ENCODE data around the gene ENAH.

Gene ENAH

DNA sequence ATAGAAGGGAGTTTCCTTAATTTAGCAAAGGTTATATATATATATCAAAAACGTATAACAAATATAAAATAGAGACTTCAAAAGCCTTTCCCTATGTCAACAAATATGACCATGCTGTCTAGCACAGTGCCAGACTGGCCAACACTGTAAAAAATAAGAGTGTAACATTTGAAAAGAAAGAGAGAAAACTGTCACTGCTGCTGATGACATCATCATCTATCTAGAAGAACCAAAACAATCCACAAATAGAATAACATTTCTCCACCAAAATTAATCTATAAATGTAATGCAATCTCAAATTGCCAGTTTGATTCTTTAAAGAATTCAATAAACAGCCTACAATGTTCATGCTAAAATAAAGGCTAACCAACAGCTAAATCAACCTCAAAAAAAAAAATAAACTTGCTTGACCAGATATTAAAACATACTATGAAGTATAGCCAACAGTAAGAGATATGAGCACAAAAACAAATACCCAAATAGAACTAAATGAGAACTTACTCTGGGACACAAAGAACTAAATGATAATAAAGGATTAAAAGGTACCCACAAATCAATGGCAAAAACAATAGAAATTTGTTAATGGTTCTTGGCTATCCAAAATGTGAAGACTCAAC, 50.2 kb downstream of the ENAH start:
- DNase-seq (ENCODE audit: low read depth), result no peak

DNA sequence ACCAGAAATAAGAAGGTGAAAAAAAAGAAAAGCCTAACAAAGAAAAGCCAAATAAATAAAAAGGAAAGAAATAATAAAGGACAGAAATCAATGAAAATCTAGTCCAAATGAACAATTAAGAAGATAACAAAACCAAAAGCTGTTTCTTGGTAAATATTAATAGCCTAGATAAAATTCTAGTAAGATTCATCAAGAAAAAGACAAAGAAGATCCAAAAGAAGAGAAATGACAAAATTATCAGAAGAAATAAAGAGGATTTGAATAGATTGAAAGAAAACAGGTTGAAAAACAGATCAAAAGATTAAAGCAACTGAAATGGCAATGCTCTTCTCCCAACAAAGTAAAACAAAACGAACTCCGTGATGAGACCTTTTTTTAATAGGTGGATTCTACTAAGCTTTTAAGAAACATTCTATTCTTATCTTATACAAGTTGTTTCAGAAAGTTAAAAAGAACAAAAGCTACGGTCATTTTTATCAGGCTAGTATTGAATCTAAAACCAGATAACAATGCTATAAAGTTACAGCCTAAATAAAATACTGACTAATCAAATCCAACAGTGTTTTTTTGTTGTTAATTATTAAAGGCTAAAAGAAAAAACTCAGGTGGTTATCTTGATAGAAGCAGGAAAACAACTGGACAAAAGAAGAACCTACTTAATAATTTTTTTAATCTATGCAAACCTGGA, 50.9 kb downstream of the ENAH start:
- no peak for DNase-seq (ENCODE audit: low read depth)

DNA sequence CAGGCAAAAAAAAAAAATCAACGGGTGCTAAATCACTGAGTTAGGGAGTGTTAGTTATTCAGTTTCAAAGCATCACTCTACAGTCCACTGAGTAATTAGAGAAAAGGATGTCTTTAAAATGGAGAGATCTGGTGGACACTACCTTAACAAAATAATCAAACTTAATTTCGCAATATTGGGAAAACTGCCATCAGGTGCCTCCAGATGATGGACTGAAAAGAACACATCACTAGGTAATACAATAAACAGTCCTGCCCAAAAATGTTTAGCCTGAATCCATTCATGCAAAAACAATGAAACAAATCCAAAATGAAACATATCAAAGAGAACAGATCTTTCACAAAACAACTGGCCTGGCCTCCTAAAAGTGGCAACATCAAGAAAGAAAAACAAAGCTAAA, 54.1 kb downstream of the ENAH start:
- no peak for DNase-seq (ENCODE audit: low read depth)

DNA sequence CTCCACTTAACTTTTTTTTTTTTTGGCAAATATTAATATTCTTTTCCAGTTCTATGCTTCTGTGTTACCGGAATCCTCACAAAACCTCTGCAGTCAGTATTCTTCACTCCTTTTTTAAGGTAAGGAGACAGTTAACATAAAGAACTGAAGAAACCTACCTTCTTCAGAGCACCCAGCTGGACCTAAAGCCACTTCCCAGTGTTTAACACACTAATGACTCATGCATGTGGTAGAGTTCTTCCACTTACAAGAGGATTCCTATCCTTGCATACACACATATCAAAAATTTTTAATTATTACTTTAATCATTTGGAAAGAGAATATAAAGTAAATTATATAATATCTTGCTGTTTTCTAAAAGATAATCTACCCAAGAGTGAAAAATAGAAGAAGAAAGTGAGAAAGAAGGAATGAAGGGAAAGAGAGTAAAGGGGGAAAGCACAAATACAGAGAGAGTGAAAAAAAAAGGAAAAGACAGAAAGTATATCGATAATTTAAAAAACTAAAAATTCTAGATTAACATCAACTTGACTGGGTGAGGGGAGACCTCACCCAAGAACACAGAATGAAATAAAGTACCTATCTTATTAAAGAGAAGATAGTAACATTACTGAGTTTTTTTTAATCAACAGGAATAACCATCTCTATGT, 54.9 kb downstream of the ENAH start:
- no peak for DNase-seq (ENCODE audit: low read depth)

DNA sequence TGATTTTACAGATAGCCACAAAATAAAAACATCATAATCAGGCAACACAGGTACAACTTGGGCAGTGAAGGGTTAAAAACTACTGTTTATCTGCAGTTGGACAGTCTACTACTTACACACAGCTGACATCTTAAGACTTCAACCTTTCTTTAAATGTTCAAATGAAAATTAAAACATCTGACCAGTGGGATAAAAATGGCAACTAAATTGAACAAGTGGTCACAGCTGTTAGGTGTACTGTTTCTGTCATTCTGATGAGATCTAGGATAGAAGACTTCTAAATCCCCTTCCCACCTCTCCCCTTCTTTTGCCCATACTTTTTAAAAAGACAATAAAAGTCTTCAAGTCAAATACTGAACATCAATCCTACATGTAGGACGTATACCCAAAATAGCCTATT, 56.2 kb downstream of the ENAH start:
- DNase-seq (ENCODE audit: low read depth), result no peak

DNA sequence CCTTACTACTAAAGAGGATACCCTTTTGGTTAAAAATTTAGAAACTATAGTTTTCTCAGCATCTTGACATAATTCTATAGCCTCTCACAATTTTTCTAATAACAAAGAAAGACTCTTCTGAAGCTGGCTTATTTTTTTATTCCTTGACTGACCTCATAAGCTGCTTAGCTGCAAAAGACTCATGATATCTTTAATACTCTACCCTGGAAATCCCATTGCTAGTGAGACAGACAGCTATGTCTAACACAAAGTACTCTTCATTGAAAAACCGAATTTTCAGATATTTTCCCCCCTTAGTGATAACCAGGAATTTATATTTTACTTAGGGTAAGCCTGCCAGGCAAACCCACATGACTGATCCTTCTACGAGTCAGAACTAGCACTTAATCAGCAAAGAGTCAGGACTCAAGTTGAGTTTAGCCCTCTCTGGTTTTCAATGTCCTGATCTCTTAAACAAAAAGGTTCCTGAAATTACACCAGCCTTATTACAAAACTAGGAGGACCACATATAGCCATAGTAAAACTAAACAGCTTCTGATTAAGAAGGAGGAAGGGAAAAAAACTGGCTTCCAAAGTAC, 56.9 kb downstream of the ENAH start:
- DNase-seq (ENCODE audit: low read depth), result no peak

DNA sequence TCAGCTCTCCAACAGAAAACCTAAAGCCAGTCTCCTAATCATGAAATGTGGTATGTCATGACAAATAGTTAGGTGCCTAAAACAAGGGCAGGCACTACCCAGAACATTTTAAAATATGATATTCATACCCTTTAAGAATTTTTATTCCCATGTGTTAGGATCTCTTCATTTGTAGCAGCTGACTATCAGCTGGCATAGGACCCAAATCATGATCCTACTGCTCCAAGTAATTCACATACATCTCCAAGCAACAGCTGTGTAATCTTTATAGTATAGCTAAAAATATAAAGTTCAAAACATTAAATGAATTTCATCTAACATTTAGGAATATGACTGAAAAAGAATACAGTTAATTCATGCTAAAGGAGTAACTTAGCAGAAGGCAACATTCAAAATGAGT, 57.5 kb downstream of the ENAH start:
- DNase-seq (ENCODE audit: low read depth), result no peak

DNA sequence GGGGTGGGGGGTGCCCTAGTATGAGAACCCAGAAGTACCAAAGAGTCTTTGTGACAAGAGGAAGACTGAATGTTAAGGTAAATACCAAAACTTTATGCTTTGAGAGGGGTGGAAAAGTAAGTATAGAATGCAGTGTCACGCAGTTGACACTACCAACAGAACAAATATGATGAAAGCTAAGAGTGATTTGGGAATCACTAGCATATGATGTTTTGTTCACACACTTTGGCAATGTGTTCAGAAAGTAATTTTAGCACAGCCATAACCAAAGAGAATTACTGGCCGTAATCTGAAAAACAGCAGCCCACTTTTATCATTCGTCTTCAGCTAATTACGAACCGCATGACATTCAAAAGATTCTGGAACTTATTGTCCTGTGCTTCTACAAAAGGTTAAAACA, 59.5 kb downstream of the ENAH start:
- no peak for DNase-seq (ENCODE audit: low read depth)

DNA sequence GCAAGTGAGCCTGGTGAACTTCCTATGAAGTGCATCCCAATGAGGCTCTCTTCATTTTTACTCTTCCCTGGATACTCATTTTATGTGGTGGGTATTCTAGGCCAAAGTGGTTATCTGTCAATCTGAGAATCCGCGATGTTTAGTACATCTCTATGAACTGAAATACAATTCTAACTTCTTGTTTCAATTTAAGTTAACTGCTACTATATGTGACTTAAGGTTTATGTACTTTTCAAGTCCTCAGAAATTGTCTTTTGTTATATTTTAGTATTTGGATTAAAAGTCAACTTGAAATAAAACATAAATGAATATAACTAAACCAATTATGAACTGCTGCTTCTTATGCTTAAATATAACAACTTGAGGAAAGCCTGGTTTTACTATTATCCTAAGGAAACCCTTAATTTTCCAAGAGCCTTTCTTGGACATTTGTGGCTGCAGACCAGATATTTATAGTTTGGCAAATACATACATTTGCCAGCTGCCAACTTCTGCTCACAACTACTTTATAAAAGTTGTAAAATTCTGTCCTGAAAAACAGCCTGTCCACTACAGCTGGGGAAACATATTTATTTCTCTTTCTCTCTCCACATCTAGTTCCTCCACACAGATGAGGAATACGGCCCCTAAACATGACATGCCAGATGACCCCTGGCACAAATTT, 60.4 kb downstream of the ENAH start:
- no peak for DNase-seq (ENCODE audit: low read depth)

DNA sequence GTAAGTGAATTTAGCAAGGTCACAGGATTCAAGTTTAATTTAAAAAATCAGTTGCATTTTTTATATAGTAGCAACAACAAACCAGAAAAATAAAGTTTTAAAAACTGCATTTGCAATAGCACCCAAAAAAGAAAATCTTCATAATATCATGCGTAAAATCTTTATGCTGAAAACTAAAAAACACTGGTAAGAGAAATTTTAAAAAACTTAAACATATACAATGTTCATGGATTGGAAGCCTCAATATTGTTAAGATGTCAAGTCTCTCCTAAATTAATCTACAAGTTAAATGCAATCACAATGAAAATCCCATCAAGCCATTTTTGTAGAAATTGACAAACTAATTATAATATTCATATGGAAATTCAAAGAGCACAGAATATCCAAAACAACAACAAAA, 65.6 kb downstream of the ENAH start:
- DNase-seq (ENCODE audit: low read depth), result no peak

DNA sequence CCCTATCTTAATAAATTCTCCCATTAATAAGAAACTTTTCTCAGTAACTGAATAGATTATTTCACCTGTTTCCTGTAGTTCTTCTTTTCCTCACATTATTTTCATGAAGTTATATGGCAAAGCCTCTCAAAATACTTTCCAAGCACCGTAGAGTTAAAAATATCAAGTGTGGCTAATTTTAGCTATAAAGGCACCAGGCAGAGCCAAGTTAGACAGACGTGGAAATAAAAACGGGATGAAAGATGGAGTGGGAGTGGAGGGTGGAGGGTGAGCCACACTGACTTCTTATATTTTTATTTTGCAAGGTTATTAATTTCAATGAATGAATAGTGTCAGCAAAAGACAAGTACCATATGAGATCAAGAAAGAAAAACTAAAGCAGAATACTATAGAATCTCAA, 71.7 kb downstream of the ENAH start:
- DNase-seq (ENCODE audit: low read depth), result no peak

DNA sequence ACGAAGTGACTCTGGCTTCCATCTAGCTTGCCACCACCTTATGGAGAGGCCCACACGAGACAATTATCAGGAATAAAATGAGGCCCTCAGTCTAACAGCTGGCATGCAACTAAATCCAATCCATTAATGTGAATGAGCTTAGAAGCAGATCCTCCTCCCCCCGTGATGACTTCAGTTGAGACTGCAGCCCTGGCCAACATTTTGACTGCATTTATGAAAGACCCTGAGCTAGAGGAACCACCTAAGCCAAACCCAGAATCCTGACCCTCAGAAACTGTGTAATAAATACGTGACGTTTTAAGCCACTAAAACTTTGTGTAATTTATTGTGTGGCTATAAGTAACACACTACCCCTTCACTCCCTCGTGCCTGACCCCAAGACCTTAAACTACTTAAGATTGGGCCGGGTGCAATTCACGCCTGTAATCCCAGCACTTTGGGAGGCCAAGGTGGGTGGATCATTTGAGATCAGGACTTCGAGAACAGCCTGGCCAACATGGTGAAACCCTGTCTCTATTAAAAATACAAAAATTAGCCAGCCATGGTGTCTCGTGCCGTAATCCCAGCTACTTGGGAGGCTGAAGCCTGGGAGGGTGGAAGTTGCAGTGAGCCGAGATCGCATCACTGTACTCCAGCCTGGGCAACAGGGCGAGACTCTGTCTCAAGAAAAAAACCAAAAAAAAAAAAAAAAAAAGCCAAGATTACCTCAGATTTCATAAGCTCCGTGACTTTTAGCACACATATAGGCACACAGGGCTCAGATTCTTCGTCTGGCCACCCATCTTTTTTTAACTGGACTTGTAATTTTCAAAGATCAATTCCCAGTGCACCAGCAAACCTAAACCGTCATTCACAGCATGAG, 72.5 kb downstream of the ENAH start:
- DNase-seq (ENCODE audit: low read depth), result no peak

DNA sequence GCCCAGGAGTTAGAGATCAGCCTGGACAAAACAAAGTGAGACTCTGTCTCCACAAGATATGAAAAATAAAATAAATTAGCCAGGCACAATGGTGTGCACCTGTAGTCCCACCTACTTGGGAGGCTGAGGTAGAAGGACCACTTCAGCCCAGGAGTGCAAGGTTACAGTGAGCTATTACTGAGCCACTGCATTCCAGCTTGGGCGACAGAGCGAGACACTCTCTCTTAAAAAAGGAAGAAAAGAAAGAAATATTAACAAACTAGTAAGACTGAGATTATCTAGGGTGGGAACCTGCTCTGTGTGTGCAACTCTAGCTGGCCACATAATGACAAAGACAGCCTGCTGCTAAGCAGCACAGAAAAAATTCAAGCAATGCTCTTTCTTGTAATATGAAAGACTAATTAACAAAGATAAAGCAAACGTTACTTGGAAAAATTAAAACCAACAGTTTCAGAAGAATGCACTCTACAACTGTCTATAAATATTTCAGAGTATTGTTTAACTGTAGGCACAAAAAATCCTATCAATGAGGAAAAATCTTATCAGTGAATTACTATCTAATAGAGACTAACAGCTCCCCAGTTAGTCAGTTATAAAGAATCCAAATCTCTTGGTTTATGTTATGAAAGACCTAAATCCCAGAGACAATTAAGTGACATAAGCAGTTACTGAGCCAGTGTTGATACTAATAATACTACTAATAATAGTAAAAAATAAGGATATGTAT, 74.5 kb downstream of the ENAH start:
- DNase-seq (ENCODE audit: low read depth), result no peak

DNA sequence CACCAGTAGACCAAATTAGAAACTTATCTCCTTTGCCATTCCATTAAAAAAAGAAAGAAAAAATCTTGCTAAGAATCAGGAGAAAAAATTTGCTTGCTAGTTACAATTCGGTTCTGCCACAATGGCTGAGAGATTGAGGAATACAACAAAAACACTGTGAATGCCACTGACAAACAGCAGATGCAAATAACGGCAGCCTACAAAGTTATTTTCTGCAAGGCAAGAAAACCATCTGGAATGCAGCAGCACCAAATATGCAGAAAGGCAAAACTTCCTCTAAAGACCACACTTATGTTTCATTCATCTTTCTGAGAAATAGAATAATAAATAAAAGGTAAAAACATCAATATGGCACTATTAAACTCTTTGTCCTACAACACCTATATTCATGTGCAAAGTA, 75.7 kb downstream of the ENAH start:
- no peak for DNase-seq (ENCODE audit: low read depth)

DNA sequence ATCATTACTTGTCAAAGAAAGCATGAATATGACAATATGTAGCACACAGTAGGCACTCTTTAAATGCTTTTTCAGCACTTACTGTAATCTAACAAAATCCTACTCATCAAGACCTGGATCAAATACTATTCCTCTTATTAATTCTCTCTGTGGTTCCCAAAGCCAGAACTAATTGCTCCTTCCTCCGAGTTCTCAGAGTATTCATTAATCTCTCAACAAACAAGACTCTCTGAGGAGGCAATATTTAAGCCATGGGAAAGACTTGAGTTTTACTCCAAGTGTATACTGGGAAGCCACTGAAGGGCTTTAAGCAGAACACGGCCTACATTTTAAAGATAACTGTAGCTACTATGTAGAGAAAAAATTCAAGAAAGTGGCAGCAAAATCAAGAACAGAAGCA, 79.7 kb downstream of the ENAH start:
- no peak for DNase-seq (ENCODE audit: low read depth)

DNA sequence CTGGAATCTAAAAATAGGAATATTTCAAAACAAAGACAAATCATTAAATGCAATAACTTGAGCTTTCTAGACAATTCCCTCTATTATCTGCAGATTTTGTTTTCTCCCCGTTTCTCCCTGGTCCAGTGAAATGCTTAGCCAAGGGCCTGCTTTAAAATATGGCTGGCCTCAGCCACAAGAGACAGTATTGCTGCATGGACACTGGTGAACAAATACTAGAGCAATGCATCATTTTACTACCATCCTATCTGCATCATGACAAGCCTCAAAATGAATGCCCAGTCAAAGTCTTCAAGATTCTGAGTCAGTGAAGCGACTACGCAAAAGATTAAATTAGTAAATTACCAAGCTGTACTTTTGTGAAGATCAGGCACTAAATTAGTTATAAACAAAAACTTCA, 80.5 kb downstream of the ENAH start:
- no peak for DNase-seq (ENCODE audit: low read depth)

DNA sequence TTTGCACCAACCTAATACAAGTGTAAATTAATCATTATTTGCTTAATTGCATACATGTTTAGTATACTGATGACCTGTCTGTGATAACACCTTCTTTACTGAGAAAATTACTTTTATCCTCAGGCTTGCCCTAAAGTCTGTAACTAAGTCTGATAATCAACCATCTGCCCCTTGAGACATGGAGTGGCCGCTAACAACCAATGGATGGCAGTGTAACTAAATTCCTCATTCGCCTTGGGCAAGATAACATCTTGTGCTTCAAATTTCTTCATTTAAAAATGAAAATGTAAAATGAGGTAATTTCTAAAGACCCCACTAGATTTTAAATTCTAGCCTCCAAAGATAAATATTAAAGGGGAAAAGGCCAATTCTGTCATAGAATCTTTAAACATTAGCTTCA, 85.1 kb downstream of the ENAH start:
- DNase-seq (ENCODE audit: low read depth), result no peak

DNA sequence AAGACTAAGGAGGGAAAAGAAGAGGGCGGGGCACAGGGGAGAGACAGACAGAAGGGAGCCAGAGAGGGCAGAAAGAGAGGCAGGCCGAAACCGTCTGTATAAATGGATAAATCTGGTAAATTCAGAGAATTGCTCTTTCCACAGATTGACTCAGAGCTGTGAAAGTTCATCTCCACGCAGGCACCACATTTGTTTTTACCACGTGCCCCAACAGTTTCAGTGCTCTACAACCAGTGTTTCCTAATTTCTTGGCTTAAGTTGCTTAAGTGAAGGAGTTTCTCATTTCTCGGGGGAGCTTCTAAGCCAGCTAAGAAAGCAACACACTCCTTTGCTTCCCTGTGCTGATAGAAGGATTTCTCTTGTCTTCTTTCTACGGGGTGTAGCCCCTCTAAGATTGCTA, 87.1 kb downstream of the ENAH start:
- no peak for DNase-seq (ENCODE audit: low read depth)

DNA sequence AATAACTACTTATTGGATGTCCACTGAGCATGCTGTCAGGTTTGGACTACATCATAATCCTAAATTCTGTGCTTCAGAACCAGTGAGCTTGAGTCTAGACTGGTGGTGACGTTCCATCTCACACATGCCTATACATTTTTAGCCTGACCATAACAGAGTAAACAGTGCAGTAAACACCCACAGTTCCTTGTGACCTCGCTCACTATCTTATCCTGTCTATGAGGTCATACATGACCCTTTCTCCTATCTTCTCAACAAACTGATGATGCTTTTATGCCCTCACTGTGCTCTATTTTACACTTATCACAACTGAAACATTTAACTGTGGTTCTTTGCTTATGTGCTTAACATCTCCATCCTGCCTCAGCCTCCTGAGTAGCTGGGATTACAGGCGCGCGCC, 91.2 kb downstream of the ENAH start:
- no peak for DNase-seq (ENCODE audit: low read depth)

DNA sequence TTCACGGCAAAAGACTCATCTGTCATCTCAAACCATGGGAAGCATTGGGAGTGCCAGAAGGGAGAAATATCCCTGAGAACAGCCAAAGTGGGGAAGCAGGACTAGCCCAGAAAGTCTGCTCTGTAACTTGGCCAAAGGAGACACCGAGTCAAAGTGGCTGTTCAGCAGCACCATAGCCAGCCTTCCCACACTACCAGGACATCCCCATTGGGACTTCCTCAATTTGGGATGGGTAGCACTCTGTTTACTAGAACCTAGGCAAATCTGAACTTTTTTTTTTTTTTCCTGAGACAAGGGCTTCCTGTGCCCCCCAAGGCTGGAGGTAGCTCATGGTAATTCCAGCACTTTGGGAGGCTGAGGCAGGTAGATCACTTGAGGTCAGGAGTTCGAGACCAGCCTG, 93.0 kb downstream of the ENAH start:
- no peak for DNase-seq (ENCODE audit: low read depth)

DNA sequence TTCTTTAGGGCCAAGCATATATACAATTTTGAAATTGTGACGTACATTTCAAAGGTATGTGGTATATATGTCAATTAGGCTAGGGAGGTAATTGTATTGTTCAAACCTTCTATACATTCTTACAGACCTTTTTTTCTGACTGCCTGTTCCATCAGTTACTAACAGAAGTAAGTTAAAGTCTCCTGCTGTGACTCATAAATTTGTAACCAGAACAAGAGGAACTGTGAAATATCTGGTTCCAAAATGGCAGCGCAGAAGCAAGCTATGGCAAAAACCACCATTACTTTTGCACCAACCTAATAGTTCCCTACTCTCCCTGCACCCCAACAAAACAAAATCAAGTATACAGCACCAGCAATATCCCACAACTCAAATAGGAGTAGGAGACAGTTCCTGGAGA, 93.6 kb downstream of the ENAH start:
- DNase-seq (ENCODE audit: low read depth), result no peak
